ENCODE results near the gene BZW2. TPM values are rescaled to one million over a fixed set of nuclear protein-coding genes. Genes with fewer than 3 reads are reported as not detected.
"Not testable (repeated sequence)": the region's sequence is repeated elsewhere in the genome, so short reads cannot be mapped to it uniquely, and the experiment has no call there.

BZW2 gene
- total RNA-seq, 2 donors from 2014 or later: 133 to 144 TPM

GRCh38 chr7:16668049-16668858 is 22.3 kb downstream of the BZW2 start:
- DNase-seq (peak; percentile 71), ATAC-seq (peak; percentile 89 to 91)
- intact Hi-C loops (cut with DNase I): no loop called here

- DNase-seq (no peak), ATAC-seq (no peak)
- intact Hi-C loops (cut with DNase I): no loop called here
Measured at GRCh38 chr7:16668978-16669377, 23.0 kb downstream of the BZW2 start.

GRCh38 chr7:16669581-16669980 is 23.6 kb downstream of the BZW2 start:
- intact Hi-C loops (cut with DNase I): no loop called here
- no peak for DNase-seq
- ATAC-seq: peak in 1 of 2 donors; percentile 44

GRCh38 chr7:16670021-16670420 is 24.0 kb downstream of the BZW2 start:
- no peak for DNase-seq
- intact Hi-C loops (cut with DNase I): no loop called here
- peak in 1 of 2 donors; percentile 41 for ATAC-seq

GRCh38 chr7:16670731-16671344 is 24.9 kb downstream of the BZW2 start:
- DNase-seq (no peak), ATAC-seq (no peak)
- intact Hi-C loops (cut with DNase I): no loop called here

GRCh38 chr7:16671811-16672210 is 25.8 kb downstream of the BZW2 start:
- DNase-seq (no peak), ATAC-seq (no peak)
- intact Hi-C loops (cut with DNase I): no loop called here

GRCh38 chr7:16675277-16675676 is 29.3 kb downstream of the BZW2 start:
- DNase-seq: no peak
- no peak for ATAC-seq
- intact Hi-C loops (cut with DNase I): no loop called here

- intact Hi-C loops (cut with DNase I): no loop called here
- ATAC-seq: no peak
- DNase-seq: no peak
Measured at GRCh38 chr7:16677978-16678494, 32.1 kb downstream of the BZW2 start.

GRCh38 chr7:16678645-16679566 is 32.9 kb downstream of the BZW2 start:
- DNase-seq; intact Hi-C loops (cut with DNase I); ATAC-seq: not testable (repeated sequence)

- intact Hi-C loops (cut with DNase I): no loop called here
- DNase-seq (no peak), ATAC-seq (no peak)
Measured at GRCh38 chr7:16684935-16685334, 39.0 kb downstream of the BZW2 start.

- ATAC-seq (no peak), DNase-seq (no peak)
- intact Hi-C loops (cut with DNase I): no loop called here
Measured at GRCh38 chr7:16685535-16685934, 39.6 kb downstream of the BZW2 start.

GRCh38 chr7:16688249-16688648 is 42.3 kb downstream of the BZW2 start:
- ATAC-seq: no peak

GRCh38 chr7:16691241-16691640 is 45.3 kb downstream of the BZW2 start:
- DNase-seq: no peak
- no peak for ATAC-seq
- intact Hi-C loops (cut with DNase I): loop anchor here in 1 of 2 donors (10.0 kb wide), 1 partner anchor 224 kb away; no protein-coding TSS in a partner anchor

More at GRCh38 chr7:16688249-16688648, 42.3 kb downstream of the BZW2 start:
- intact Hi-C loops (cut with DNase I): no loop called here
- DNase-seq: no peak

GRCh38 chr7:16693601-16694318 is 47.8 kb downstream of the BZW2 start:
- intact Hi-C loops (cut with DNase I): loop anchor here in 1 of 2 donors (10.0 kb wide), 1 partner anchor 221 kb away; no protein-coding TSS in a partner anchor
- ATAC-seq (no peak), DNase-seq (no peak)

GRCh38 chr7:16694806-16695205 is 48.8 kb downstream of the BZW2 start:
- intact Hi-C loops (cut with DNase I): loop anchor here (5.0 to 10.0 kb wide), 2 partner anchors 220 to 222 kb away; no protein-coding TSS in a partner anchor
- no peak for ATAC-seq
- no peak for DNase-seq

- intact Hi-C loops (cut with DNase I): loop anchor here (5.0 to 10.0 kb wide), 2 partner anchors 219 to 222 kb away; no protein-coding TSS in a partner anchor
- ATAC-seq (peak; percentile 78 to 84), DNase-seq (no peak)
Measured at GRCh38 chr7:16695621-16696237, 49.7 kb downstream of the BZW2 start.

GRCh38 chr7:16697507-16698199 is 51.7 kb downstream of the BZW2 start:
- no peak for ATAC-seq

More at GRCh38 chr7:16697507-16698199, 51.7 kb downstream of the BZW2 start:
- intact Hi-C loops (cut with DNase I): loop anchor here (5.0 to 10.0 kb wide), 2 partner anchors 217 to 220 kb away; no protein-coding TSS in a partner anchor
- no peak for DNase-seq

Data from left cardiac atrium (tissue), 4 donors.